OCI-LY7 (cell line): ENCODE data around the gene ALK.

Source experiments
- CTCF ChIP-seq: fragments of 200-600 bp; sonication (generic); conservative IDR thresholded peaks from 2 replicates; pipeline ENCODE4 v1.5.1; 2014; ENCODE audit warnings: mild to moderate bottlenecking, antibody characterized with exemption, low read length, moderate library complexity, mixed read lengths
- EZH2phosphoT487 ChIP-seq: fragments of 200-600 bp; sonication (generic); IDR thresholded peaks from 2 replicates; pipeline ENCODE4 v1.6.1; 2018; ENCODE audit warnings: low read depth, borderline replicate concordance, mild to moderate bottlenecking, mixed run types, antibody characterized with exemption, low read length, moderate library complexity, mixed read lengths

DNA sequence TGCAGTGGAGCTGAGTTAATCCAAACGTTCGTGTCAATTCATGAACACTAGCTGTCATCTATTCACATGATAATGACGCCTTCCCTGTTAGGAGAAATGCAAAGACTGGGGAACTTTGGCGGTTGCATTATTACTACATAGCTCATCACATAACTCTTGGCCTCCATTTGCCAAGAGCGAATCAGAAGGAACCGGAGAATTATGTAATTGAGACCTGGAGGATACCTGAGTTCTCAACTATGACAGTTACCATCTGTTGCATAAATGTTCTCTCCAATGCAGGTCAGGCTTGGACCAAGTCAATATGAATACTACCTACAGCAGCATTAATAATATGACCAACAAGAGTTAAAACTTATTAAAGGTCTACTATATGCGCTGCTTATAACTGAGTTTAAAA lies 531.7 kb downstream of the ALK start:
- TF ChIP-seq CTCF, result no peak
- TF ChIP-seq EZH2phosphoT487, result no peak
